ENCODE results near the gene ZBTB37.

The ZBTB37 gene

GRCh38 chr1:173869021-173869359 is 810 bp downstream of the ZBTB37 start:
- Histone ChIP-seq H3K9me3 (ENCODE audit: insufficient read depth, low read length) (no peaks in the 10 kb centered on the region), H3K4me3 (ENCODE audit: low read length) (peak overlapping the region; percentile 90), H3K79me2 (ENCODE audit: low read length) (peaks cover 37% of the 10 kb centered on the region), H3K27ac (ENCODE audit: low read length) (peak overlapping the region; percentile 84), H3K27me3 (ENCODE audit: low read depth, low read length) (no peaks in the 10 kb centered on the region), H3K4me1 (ENCODE audit: low read length) (peaks cover 53% of the 10 kb centered on the region), H2AFZ (ENCODE audit: low read depth, low read length) (peak overlapping the region; percentile 49; the same call in 1 of the 2 replicates), H3K4me2 (ENCODE audit: low read length) (peak overlapping the region; percentile 74), H4K20me1 (ENCODE audit: insufficient read depth, low read length) (peaks cover 30% of the 10 kb centered on the region), H3K9ac (ENCODE audit: low read length) (peak overlapping the region; percentile 86), H3K36me3 (replicated peaks; ENCODE audit: low read depth, low read length) (peaks cover 41% of the 10 kb centered on the region)
- no peak for TF ChIP-seq EZH2phosphoT487 (IDR thresholded peaks at IDR 0.05; ENCODE audit: low read depth)
- no peak for TF ChIP-seq CTCF (IDR thresholded peaks at IDR 0.05; ENCODE audit: low read depth, low read length)

- H3K79me2 ChIP-seq (ENCODE audit: low read length), result peaks cover 27% of the 10 kb centered on the region
- H4K20me1 ChIP-seq (ENCODE audit: insufficient read depth, low read length), result peaks cover 15% of the 10 kb centered on the region
- H2AFZ ChIP-seq (ENCODE audit: low read depth, low read length), result peak overlapping the region; percentile 49
- H3K4me3 ChIP-seq (ENCODE audit: low read length), result peak overlapping the region; percentile 90
- peak overlapping the region; percentile 74 for H3K4me2 ChIP-seq (ENCODE audit: low read length)
- H3K27me3 ChIP-seq (ENCODE audit: low read depth, low read length), result no peaks in the 10 kb centered on the region
- H3K9me3 ChIP-seq (ENCODE audit: insufficient read depth, low read length), result no peaks in the 10 kb centered on the region
- peak overlapping the region; percentile 86 for H3K9ac ChIP-seq (ENCODE audit: low read length)
- H3K36me3 ChIP-seq (replicated peaks; ENCODE audit: low read depth, low read length), result peaks cover 29% of the 10 kb centered on the region
- TF ChIP-seq CTCF (IDR thresholded peaks at IDR 0.05; ENCODE audit: low read depth, low read length) (no peak), EZH2phosphoT487 (IDR thresholded peaks at IDR 0.05; ENCODE audit: low read depth) (no peak)
- H3K27ac ChIP-seq (ENCODE audit: low read length), result peak overlapping the region; percentile 84
- H3K4me1 ChIP-seq (ENCODE audit: low read length), result peaks cover 38% of the 10 kb centered on the region
Measured at GRCh38 chr1:173870252-173871075, 2.3 kb downstream of the ZBTB37 start.

GRCh38 chr1:173871091-173871490 is 2.9 kb downstream of the ZBTB37 start:
- peaks cover 9% of the 10 kb centered on the region for H4K20me1 ChIP-seq (ENCODE audit: insufficient read depth, low read length)
- H3K27me3 ChIP-seq (ENCODE audit: low read depth, low read length), result no peaks in the 10 kb centered on the region
- TF ChIP-seq CTCF (IDR thresholded peaks at IDR 0.05; ENCODE audit: low read depth, low read length) (no peak), EZH2phosphoT487 (IDR thresholded peaks at IDR 0.05; ENCODE audit: low read depth) (no peak)
- no peaks in the 10 kb centered on the region for H3K9me3 ChIP-seq (ENCODE audit: insufficient read depth, low read length)
- 0 out of 2 replicates have a peak overlapping the region, but pooled peaks have one; percentile 84 for H3K27ac ChIP-seq (ENCODE audit: low read length)
- peaks cover 32% of the 10 kb centered on the region for H3K4me1 ChIP-seq (ENCODE audit: low read length)
- H2AFZ ChIP-seq (ENCODE audit: low read depth, low read length), result no peak overlapping the region
- 0 out of 2 replicates have a peak overlapping the region, but pooled peaks have one; percentile 74 for H3K4me2 ChIP-seq (ENCODE audit: low read length)
- H3K36me3 ChIP-seq (replicated peaks; ENCODE audit: low read depth, low read length), result peaks cover 23% of the 10 kb centered on the region
- H3K9ac ChIP-seq (ENCODE audit: low read length), result no peak overlapping the region
- H3K4me3 ChIP-seq (ENCODE audit: low read length), result no peak overlapping the region
- H3K79me2 ChIP-seq (ENCODE audit: low read length), result peaks cover 21% of the 10 kb centered on the region

GRCh38 chr1:173871500-173871899 is 3.3 kb downstream of the ZBTB37 start:
- H3K4me2 ChIP-seq (ENCODE audit: low read length), result no peak overlapping the region

More at GRCh38 chr1:173871500-173871899, 3.3 kb downstream of the ZBTB37 start:
- Histone ChIP-seq H3K4me1 (ENCODE audit: low read length) (peaks cover 27% of the 10 kb centered on the region), H3K27ac (ENCODE audit: low read length) (no peak overlapping the region), H3K9ac (ENCODE audit: low read length) (no peak overlapping the region), H3K79me2 (ENCODE audit: low read length) (peaks cover 17% of the 10 kb centered on the region), H3K36me3 (replicated peaks; ENCODE audit: low read depth, low read length) (peaks cover 18% of the 10 kb centered on the region), H3K9me3 (ENCODE audit: insufficient read depth, low read length) (no peaks in the 10 kb centered on the region), H4K20me1 (ENCODE audit: insufficient read depth, low read length) (peaks cover 5% of the 10 kb centered on the region), H3K4me3 (ENCODE audit: low read length) (no peak overlapping the region), H2AFZ (ENCODE audit: low read depth, low read length) (no peak overlapping the region), H3K27me3 (ENCODE audit: low read depth, low read length) (no peaks in the 10 kb centered on the region)
- TF ChIP-seq CTCF (IDR thresholded peaks at IDR 0.05; ENCODE audit: low read depth, low read length) (no peak), EZH2phosphoT487 (IDR thresholded peaks at IDR 0.05; ENCODE audit: low read depth) (no peak)
